Suprapubic skin (tissue), 4 donors: ENCODE measurements around the gene PARP11.

Source experiments
- EP300 ChIP-seq: sonication (generic); formaldehyde crosslinking; IDR thresholded peaks from one replicate; pipeline ENCODE4 v1.6.1; 2017; ENCODE audit warnings: antibody characterized with exemption
- POLR2A ChIP-seq, 2 donors: fragments of 450-650 bp; IDR thresholded peaks; one replicate each; pipeline ENCODE4 v1.6.1; 2017; ENCODE audit warnings: antibody characterized with exemption in 2 of 2, mild to moderate bottlenecking in 2 of 2, moderate library complexity in 2 of 2
- POLR2AphosphoS5 ChIP-seq, 3 donors: sonication (generic); formaldehyde crosslinking; IDR thresholded peaks; one replicate each; pipeline ENCODE4 v1.6.1; 2017; ENCODE audit warnings: antibody characterized with exemption in 3 of 3
- TF ChIP-seq, protein P1 (sequence below), 2 donors: fragments of 200-600 bp in 1 of 2; fragments of 450-650 bp in 1 of 2; sonication (generic) in 1 of 2; IDR thresholded peaks; one replicate each; pipeline ENCODE4 v1.5.1; 2016 to 2019; ENCODE audit warnings: antibody characterized with exemption in 2 of 2, mild to moderate bottlenecking in 1 of 2, moderate library complexity in 1 of 2

DNA sequence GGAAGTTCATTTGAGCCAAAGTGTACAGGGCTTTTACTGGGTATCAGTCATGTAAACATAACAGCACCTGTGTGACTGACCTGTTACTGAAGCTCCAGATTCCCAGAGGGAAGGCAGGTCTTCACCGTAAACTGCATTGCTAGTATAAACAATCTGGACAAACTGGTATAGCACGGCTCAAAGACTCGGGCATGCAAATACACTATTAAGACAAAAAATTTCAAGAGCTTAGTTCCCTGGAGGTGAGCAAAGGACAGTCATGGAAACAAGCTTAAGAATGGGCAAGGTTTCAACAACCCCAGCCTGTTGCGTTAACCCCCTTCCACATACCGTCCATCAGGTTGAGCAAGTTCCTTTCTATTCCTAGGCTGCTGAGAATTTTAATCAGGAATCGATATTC lies 9.4 kb downstream of the PARP11 start:
- TF ChIP-seq POLR2AphosphoS5 (IDR thresholded peaks at IDR 0.05) (no peak), POLR2A (IDR thresholded peaks at IDR 0.05) (no peak), EP300 (no peak)
- TF ChIP-seq, protein P1, sequence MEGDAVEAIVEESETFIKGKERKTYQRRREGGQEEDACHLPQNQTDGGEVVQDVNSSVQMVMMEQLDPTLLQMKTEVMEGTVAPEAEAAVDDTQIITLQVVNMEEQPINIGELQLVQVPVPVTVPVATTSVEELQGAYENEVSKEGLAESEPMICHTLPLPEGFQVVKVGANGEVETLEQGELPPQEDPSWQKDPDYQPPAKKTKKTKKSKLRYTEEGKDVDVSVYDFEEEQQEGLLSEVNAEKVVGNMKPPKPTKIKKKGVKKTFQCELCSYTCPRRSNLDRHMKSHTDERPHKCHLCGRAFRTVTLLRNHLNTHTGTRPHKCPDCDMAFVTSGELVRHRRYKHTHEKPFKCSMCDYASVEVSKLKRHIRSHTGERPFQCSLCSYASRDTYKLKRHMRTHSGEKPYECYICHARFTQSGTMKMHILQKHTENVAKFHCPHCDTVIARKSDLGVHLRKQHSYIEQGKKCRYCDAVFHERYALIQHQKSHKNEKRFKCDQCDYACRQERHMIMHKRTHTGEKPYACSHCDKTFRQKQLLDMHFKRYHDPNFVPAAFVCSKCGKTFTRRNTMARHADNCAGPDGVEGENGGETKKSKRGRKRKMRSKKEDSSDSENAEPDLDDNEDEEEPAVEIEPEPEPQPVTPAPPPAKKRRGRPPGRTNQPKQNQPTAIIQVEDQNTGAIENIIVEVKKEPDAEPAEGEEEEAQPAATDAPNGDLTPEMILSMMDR (IDR thresholded peaks at IDR 0.05) = no peak
